Upper lobe of left lung (tissue), 4 donors: Measurements from ENCODE around the gene ATP12A.

Experiments
- CTCF ChIP-seq, 6 experiments: fragments of 450-650 bp in 4 of 6; fragments of 200-600 bp in 2 of 6; sonication (generic) in 2 of 6; IDR thresholded peaks; one replicate each; pipeline ENCODE4 v1.5.1; 2016 to 2019; ENCODE audit warnings: antibody characterized with exemption in 6 of 6
- POLR2AphosphoS5 ChIP-seq, 2 donors: sonication (generic); formaldehyde crosslinking; IDR thresholded peaks; one replicate each; pipeline ENCODE4 v1.5.1; 2017; ENCODE audit warnings: antibody characterized with exemption in 2 of 2

GRCh38 chr13:24682353-24682752, 2.1 kb downstream of the ATP12A start:
- TF ChIP-seq CTCF (IDR thresholded peaks at IDR 0.05) (no peak), POLR2AphosphoS5 (IDR thresholded peaks at IDR 0.05) (no peak)
